Measurements from ENCODE around the gene ERBB4.
A peak's percentile ranks its signal among the peaks of the same experiment; 100 is the strongest.
"Not testable (repeated sequence)": the region's sequence is repeated elsewhere in the genome, so short reads cannot be mapped to it uniquely, and the experiment has no call there.

Gene ERBB4

GRCh38 chr2:212288308-212288707 lies 250.3 kb downstream of the ERBB4 start:
- no peak for DNase-seq

- no peak for DNase-seq
Observed at GRCh38 chr2:212284166-212284565, 254.4 kb downstream of the ERBB4 start.

- no peak for DNase-seq
Observed at GRCh38 chr2:212282671-212283261, 255.8 kb downstream of the ERBB4 start.

GRCh38 chr2:212276813-212277212 lies 261.8 kb downstream of the ERBB4 start:
- DNase-seq, result no peak

- DNase-seq, result no peak
Observed at GRCh38 chr2:212274215-212274614, 264.4 kb downstream of the ERBB4 start.

GRCh38 chr2:212271583-212271982 lies 267.0 kb downstream of the ERBB4 start:
- DNase-seq, result no peak

GRCh38 chr2:212269005-212269404 lies 269.6 kb downstream of the ERBB4 start:
- DNase-seq, result no peak

GRCh38 chr2:212266297-212266696 lies 272.3 kb downstream of the ERBB4 start:
- DNase-seq, result no peak

- no peak for DNase-seq
Observed at GRCh38 chr2:212265777-212266176, 272.8 kb downstream of the ERBB4 start.

GRCh38 chr2:212264187-212264586 lies 274.4 kb downstream of the ERBB4 start:
- DNase-seq, result no peak

- no peak for DNase-seq
Observed at GRCh38 chr2:212259226-212259625, 279.4 kb downstream of the ERBB4 start.

- DNase-seq, result no peak
Observed at GRCh38 chr2:212254339-212254738, 284.3 kb downstream of the ERBB4 start.

GRCh38 chr2:212249451-212249850 lies 289.2 kb downstream of the ERBB4 start:
- peak; percentile 7 for DNase-seq

GRCh38 chr2:212245880-212246279 lies 292.7 kb downstream of the ERBB4 start:
- no peak for DNase-seq

- no peak for DNase-seq
Observed at GRCh38 chr2:212242724-212243123, 295.9 kb downstream of the ERBB4 start.

GRCh38 chr2:212238152-212238551 lies 300.4 kb downstream of the ERBB4 start:
- not testable (repeated sequence) for DNase-seq

- no peak for DNase-seq
Observed at GRCh38 chr2:212237350-212238095, 301.1 kb downstream of the ERBB4 start.

- peak; percentile 0 for DNase-seq
Observed at GRCh38 chr2:212228743-212229171, 309.8 kb downstream of the ERBB4 start.

GRCh38 chr2:212227755-212228154 lies 310.8 kb downstream of the ERBB4 start:
- DNase-seq, result peak; percentile 76

GRCh38 chr2:212226114-212226513 lies 312.5 kb downstream of the ERBB4 start:
- no peak for DNase-seq

- DNase-seq, result no peak
Observed at GRCh38 chr2:212223696-212224095, 314.9 kb downstream of the ERBB4 start.

GRCh38 chr2:212213191-212213590 lies 325.4 kb downstream of the ERBB4 start:
- no peak for DNase-seq

GRCh38 chr2:212208467-212208866 lies 330.1 kb downstream of the ERBB4 start:
- DNase-seq, result no peak

- no peak for DNase-seq
Observed at GRCh38 chr2:212197776-212198175, 340.8 kb downstream of the ERBB4 start.
